GM08714 (cell line): ENCODE results near the gene MCM10.
"Not testable (repeated sequence)": the region's sequence is repeated elsewhere in the genome, so short reads cannot be mapped to it uniquely, and the experiment has no call there.

Source experiments
- H3K4me3 ChIP-seq: fragments of 200-500 bp; sonication (Bioruptor generic); 2 replicates; pipeline ENCODE4 v1.5.1; 2014; ENCODE audit warnings: mild to moderate bottlenecking, low read length, inconsistent platforms
- ZNF274 ChIP-seq: IDR thresholded peaks from 2 replicates; pipeline ENCODE4 v1.6.1; 2012; ENCODE audit warnings: mild to moderate bottlenecking, low read depth, low read length

MCM10 gene

DNA sequence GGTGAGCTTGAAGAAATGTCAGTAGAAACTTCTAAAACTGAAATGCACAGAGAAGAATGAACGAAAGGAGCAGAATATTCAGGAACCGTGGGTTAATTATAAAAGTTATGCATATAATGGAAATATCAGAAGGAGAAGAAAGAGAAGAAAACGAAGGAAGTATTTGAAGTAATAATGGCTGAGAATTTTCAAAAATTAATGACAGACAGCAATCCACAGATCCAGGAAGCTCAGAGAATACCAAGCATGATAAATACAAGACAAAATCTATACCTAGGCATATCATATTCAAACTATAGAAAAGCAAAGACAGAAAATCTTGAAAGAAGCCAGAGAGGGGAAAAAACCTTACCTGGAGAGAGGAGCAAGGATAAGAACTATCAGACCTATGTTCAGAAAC, 16.5 kb upstream of the MCM10 start:
- no peak for TF ChIP-seq ZNF274

DNA sequence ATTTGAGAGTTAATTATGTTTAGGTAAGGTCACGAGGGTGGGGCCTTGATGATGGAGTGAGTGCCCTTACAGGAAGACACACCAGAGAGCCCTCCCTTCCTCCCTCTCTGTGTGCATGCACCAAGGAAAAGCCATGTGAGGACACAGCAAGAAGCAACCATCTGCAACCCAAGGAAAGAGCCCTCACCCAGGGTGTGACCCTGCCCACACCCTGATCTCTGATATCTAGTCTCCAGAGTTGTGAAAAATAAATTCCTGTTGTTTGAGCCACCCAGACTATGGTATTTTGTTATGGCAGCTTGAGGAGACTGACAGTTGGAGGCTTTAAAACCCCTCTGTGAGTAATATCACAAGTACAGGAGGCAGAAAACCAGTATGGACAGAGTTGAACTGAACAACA, 15.0 kb upstream of the MCM10 start:
- no peak for TF ChIP-seq ZNF274

More for the DNA sequence above, 16.5 kb upstream of the MCM10 start:
- H3K4me3 ChIP-seq, result no peak overlapping the region

GRCh38 chr10:13147161-13147560, 14.2 kb upstream of the MCM10 start:
- TF ChIP-seq ZNF274, result no peak
- no peak overlapping the region for H3K4me3 ChIP-seq

More for the DNA sequence above, 15.0 kb upstream of the MCM10 start:
- H3K4me3 ChIP-seq, result no peak overlapping the region

- no peak overlapping the region for H3K4me3 ChIP-seq
- TF ChIP-seq ZNF274, result no peak
Observed at GRCh38 chr10:13152296-13152695, 9.1 kb upstream of the MCM10 start.

GRCh38 chr10:13155860-13156259, 5.5 kb upstream of the MCM10 start:
- H3K4me3 ChIP-seq, result not testable (repeated sequence)

GRCh38 chr10:13158401-13158800, 3.0 kb upstream of the MCM10 start:
- TF ChIP-seq ZNF274, result no peak
- peak overlapping the region; percentile 44; the same call in 1 of the 2 replicates for H3K4me3 ChIP-seq

DNA sequence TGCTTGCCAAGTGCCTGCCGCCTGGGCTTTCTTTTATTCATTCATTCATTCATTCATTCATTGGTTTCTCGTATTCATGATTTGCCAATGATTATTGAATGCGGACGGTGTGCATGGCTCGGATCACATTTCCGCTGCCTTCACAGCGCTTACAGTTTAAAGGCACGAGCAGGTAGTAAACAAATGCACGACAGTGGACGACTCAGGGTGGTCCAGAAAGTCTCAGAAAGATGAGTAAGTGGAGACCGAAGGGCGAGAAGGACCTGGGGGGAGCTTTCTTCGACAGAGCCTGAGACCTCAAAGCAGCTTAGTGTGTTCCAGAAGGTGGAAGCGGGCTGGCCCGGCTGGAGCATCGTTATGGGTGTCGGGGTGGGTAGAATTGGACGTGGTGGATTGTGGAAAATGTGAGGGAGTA, 506 bp downstream of the MCM10 start:
- TF ChIP-seq ZNF274, result no peak
- peak overlapping the region; percentile 93 for H3K4me3 ChIP-seq

DNA sequence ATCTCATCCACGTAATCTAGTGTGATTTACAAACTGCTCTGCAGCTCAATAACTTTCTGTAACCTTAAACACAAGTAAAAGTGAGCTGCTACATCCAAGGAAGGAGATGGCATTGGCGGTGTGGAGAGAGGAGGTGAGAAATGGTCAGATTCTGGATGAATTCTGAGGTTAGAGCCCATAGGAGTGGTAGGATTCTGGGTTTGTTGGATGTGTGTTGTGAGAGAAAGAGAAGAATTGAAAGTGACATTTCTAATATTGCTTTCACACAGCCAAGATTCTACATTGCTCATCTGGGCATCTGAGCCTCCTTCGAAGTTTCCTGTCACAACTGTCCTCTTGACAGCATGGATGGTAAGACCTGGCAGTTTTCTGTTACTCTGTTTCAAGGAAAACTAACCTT, 2.5 kb downstream of the MCM10 start:
- H3K4me3 ChIP-seq, result no peak overlapping the region
- no peak for TF ChIP-seq ZNF274

- H3K4me3 ChIP-seq, result no peak overlapping the region
- TF ChIP-seq ZNF274, result no peak
Observed at GRCh38 chr10:13165177-13165576, 3.8 kb downstream of the MCM10 start.

- no peak for TF ChIP-seq ZNF274
- H3K4me3 ChIP-seq, result no peak overlapping the region
Observed at GRCh38 chr10:13167568-13167967, 6.2 kb downstream of the MCM10 start.

- TF ChIP-seq ZNF274, result no peak
Observed at GRCh38 chr10:13168781-13169180, 7.4 kb downstream of the MCM10 start.

GRCh38 chr10:13173616-13174015, 12.3 kb downstream of the MCM10 start:
- H3K4me3 ChIP-seq, result no peak overlapping the region
- TF ChIP-seq ZNF274, result no peak

More at GRCh38 chr10:13168781-13169180, 7.4 kb downstream of the MCM10 start:
- H3K4me3 ChIP-seq, result no peak overlapping the region

GRCh38 chr10:13180788-13181187, 19.4 kb downstream of the MCM10 start:
- H3K4me3 ChIP-seq, result no peak overlapping the region

DNA sequence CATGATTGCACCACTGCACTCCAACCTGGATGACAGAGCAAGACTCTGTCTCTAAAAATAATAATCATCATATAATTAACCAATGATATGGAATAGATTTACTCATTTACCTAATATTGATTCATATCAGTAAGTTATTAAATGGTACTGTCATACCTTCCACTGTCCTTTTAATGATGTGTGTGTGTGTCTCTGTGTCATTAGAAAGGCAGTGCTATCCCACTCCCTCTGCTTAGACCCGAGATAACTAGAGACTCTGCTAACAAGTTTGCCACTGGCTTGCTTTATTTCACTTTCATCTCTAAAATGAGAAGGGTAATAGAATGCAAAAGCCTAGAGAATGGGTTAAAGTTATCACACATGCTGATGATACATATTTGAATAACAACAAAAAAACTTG, 21.1 kb downstream of the MCM10 start:
- H3K4me3 ChIP-seq, result no peak overlapping the region
- TF ChIP-seq ZNF274, result no peak

More at GRCh38 chr10:13180788-13181187, 19.4 kb downstream of the MCM10 start:
- no peak for TF ChIP-seq ZNF274

DNA sequence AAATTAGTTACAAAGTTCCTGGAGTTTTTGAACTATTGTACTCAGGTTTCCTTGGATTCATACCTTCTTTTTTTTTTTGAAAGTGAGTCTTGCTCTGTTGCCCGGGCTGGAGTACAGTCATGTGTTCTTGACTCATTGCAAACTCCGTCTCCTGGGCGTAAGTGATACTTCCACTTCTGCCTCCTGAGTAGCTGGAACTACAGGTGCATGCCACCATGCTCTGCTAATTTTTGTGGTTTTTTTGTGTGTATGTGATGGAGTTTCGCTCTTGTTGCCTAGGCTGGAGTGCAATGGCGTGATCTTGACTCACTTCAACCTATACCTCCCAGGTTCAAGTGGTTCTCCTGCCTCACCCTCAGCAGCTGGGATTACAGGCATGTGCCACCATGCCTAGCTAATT, 22.3 kb downstream of the MCM10 start:
- TF ChIP-seq ZNF274, result no peak
- H3K4me3 ChIP-seq, result no peak overlapping the region

- no peak overlapping the region for H3K4me3 ChIP-seq
- no peak for TF ChIP-seq ZNF274
Observed at GRCh38 chr10:13184276-13184675, 22.9 kb downstream of the MCM10 start.

- no peak overlapping the region for H3K4me3 ChIP-seq
- TF ChIP-seq ZNF274, result no peak
Observed at GRCh38 chr10:13184730-13185514, 23.6 kb downstream of the MCM10 start.
